ENCODE data around the gene LMTK3. TPM values are rescaled to one million over a fixed set of nuclear protein-coding genes. Genes with fewer than 3 reads are reported as not detected.

Gene LMTK3
- total RNA-seq, 2 donors from 2014 or later = 1.3 to 1.6 TPM

- H3K4me1 ChIP-seq = peaks cover 0 to 27% of the 10 kb centered on the region in 2 donors
- peaks cover 21% of the 10 kb centered on the region for H3K36me3 ChIP-seq
- no peak for DNase-seq (ENCODE audit: low spot score)
- no peaks in the 10 kb centered on the region for H3K9me3 ChIP-seq
- no peaks in the 10 kb centered on the region for H3K27me3 ChIP-seq
- no peak for TF ChIP-seq CTCF (IDR thresholded peaks at IDR 0.05)
- no peak overlapping the region for H3K4me3 ChIP-seq
- peak overlapping the region in 1 of 2 donors; percentile 98 for H3K27ac ChIP-seq
These were observed 29.6 kb downstream of the LMTK3 start for GRCh38 chr19:48481846-48482639.

- TF ChIP-seq CTCF (IDR thresholded peaks at IDR 0.05) = peak in 1 of 2 donors; percentile 16
- peak; percentile 75 for DNase-seq (ENCODE audit: low spot score)
- peak overlapping the region; percentile 88 to 98 for H3K27ac ChIP-seq
These were observed 30.8 kb downstream of the LMTK3 start for GRCh38 chr19:48480558-48481500.

GRCh38 chr19:48480183-48480557, 31.5 kb downstream of the LMTK3 start:
- no peaks in the 10 kb centered on the region for H3K27me3 ChIP-seq
- no peak for TF ChIP-seq CTCF (IDR thresholded peaks at IDR 0.05)
- H3K4me3 ChIP-seq = peak overlapping the region; percentile 57 to 59
- DNase-seq (ENCODE audit: low spot score) = peak; percentile 79
- H3K9me3 ChIP-seq = no peaks in the 10 kb centered on the region
- peak overlapping the region; percentile 88 to 98 for H3K27ac ChIP-seq
- H3K4me1 ChIP-seq = peaks cover 0 to 27% of the 10 kb centered on the region in 2 donors
- H3K36me3 ChIP-seq = peaks cover 40% of the 10 kb centered on the region

More at GRCh38 chr19:48480558-48481500, 30.8 kb downstream of the LMTK3 start:
- Histone ChIP-seq H3K36me3 (peaks cover 34% of the 10 kb centered on the region), H3K4me3 (peak overlapping the region; percentile 57 to 59), H3K9me3 (no peaks in the 10 kb centered on the region), H3K27me3 (no peaks in the 10 kb centered on the region), H3K4me1 (peaks cover 0 to 27% of the 10 kb centered on the region in 2 donors)

- Histone ChIP-seq H3K4me3 (no peak overlapping the region), H3K27me3 (no peaks in the 10 kb centered on the region), H3K4me1 (peaks cover 0 to 27% of the 10 kb centered on the region in 2 donors), H3K9me3 (no peaks in the 10 kb centered on the region), H3K27ac (peak overlapping the region; percentile 88 to 98), H3K36me3 (peaks cover 45% of the 10 kb centered on the region)
- no peak for TF ChIP-seq CTCF (IDR thresholded peaks at IDR 0.05)
- no peak for DNase-seq (ENCODE audit: low spot score)
These were observed 31.9 kb downstream of the LMTK3 start for GRCh38 chr19:48479686-48480085.

- Histone ChIP-seq H3K36me3 (peaks cover 56% of the 10 kb centered on the region), H3K4me3 (no peak overlapping the region), H3K27ac (no peak overlapping the region), H3K9me3 (no peaks in the 10 kb centered on the region), H3K27me3 (no peaks in the 10 kb centered on the region), H3K4me1 (peaks cover 0 to 27% of the 10 kb centered on the region in 2 donors)
- DNase-seq (ENCODE audit: low spot score) = no peak
- TF ChIP-seq CTCF (IDR thresholded peaks at IDR 0.05) = no peak
These were observed 33.0 kb downstream of the LMTK3 start for GRCh38 chr19:48478339-48479256.
